AG09319 (cell line): ENCODE measurements around the gene VDAC1.
"Not testable (repeated sequence)": the region's sequence is repeated elsewhere in the genome, so short reads cannot be mapped to it uniquely, and the experiment has no call there.

Source experiments
- DNase-seq: peaks from one replicate; pipeline ENCODE4 v3.0.0-alpha.2; 2010; ENCODE audit warnings: low read depth; ENCODE audit errors: extremely low read depth
- CTCF ChIP-seq: IDR thresholded peaks from 2 replicates; pipeline ENCODE4 v1.5.1; 2011; ENCODE audit warnings: low read depth, mild to moderate bottlenecking, inconsistent platforms, low read length, moderate library complexity

The VDAC1 gene

GRCh38 chr5:133943475-133943817, 61.3 kb downstream of the VDAC1 start:
- no peak for TF ChIP-seq CTCF
- DNase-seq, result no peak

- no peak for TF ChIP-seq CTCF
- DNase-seq, result no peak
Measured at GRCh38 chr5:133942614-133943474, 61.9 kb downstream of the VDAC1 start.

- no peak for TF ChIP-seq CTCF
- DNase-seq, result no peak
Measured at GRCh38 chr5:133941456-133942196, 63.1 kb downstream of the VDAC1 start.

- no peak for TF ChIP-seq CTCF
- no peak for DNase-seq
Measured at GRCh38 chr5:133939668-133940067, 65.1 kb downstream of the VDAC1 start.

GRCh38 chr5:133938929-133939328, 65.8 kb downstream of the VDAC1 start:
- no peak for DNase-seq
- no peak for TF ChIP-seq CTCF

- no peak for TF ChIP-seq CTCF
- no peak for DNase-seq
Measured at GRCh38 chr5:133938039-133938821, 66.5 kb downstream of the VDAC1 start.

GRCh38 chr5:133937628-133938027, 67.1 kb downstream of the VDAC1 start:
- DNase-seq, result not testable (repeated sequence)
